Activated CD8-positive, alpha-beta T cell treated with anti-CD3 and anti-CD28 coated beads, Interleukin-2, amount 10 ng/mL, durations not matched to agents 7 days and 5 days (primary cell): ENCODE results near the gene HSD17B4. TPM values are rescaled to one million over a fixed set of nuclear protein-coding genes. Genes with fewer than 3 reads are reported as not detected.
"Not testable (repeated sequence)": the region's sequence is repeated elsewhere in the genome, so short reads cannot be mapped to it uniquely, and the experiment has no call there.

Experiments used
- ATAC-seq: fragments of 150-1000 bp; cut with Tn5 transposase; one replicate; pipeline ENCODE4 v1.10.0; 2021; ENCODE audit warnings: moderate library complexity
- CTCF ChIA-PET: fragments of 350-600 bp; sonication (Branson Sonifier 250); formaldehyde crosslinking; loops from one replicate; lab custom pipeline; 2021; ENCODE audit warnings: antibody characterized with exemption; lab: Charles Lee
- POLR2A ChIA-PET: fragments of 350-600 bp; sonication (Branson Sonifier 250); formaldehyde crosslinking; loops from one replicate; lab custom pipeline; 2021; ENCODE audit warnings: antibody characterized with exemption; lab: Charles Lee
- DNase-seq: peaks from one replicate; pipeline ENCODE4 v3.0.0-alpha.2; 2020
- H3K27ac Mint-ChIP-seq: one replicate; pipeline ENCODE4 v1.8.0; 2021; ENCODE audit warnings: mild to moderate bottlenecking, mixed read lengths
- H3K27me3 Mint-ChIP-seq: one replicate; pipeline ENCODE4 v1.8.0; 2021; ENCODE audit warnings: low read depth, mixed read lengths
- H3K36me3 Mint-ChIP-seq: one replicate; pipeline ENCODE4 v1.8.0; 2021; ENCODE audit warnings: low read depth, mixed read lengths
- H3K4me1 Mint-ChIP-seq: one replicate; pipeline ENCODE4 v1.8.0; 2021; ENCODE audit warnings: low read depth, mixed read lengths
- H3K4me3 Mint-ChIP-seq: one replicate; pipeline ENCODE4 v1.8.0; 2021; ENCODE audit warnings: mild to moderate bottlenecking, mixed read lengths
- H3K9me3 Mint-ChIP-seq: one replicate; pipeline ENCODE4 v1.8.0; 2022; ENCODE audit warnings: mixed read lengths; ENCODE audit not compliant: insufficient read depth
- total RNA-seq, 2 experiments: library from RNA; stranded (reverse); gene quantifications; one replicate each; pipeline ENCODE4 v1.2.3, GENCODE V29; 2021

The HSD17B4 gene
- total RNA-seq, 2 experiments from 2014 or later = 68.9 to 78.9 TPM

DNA sequence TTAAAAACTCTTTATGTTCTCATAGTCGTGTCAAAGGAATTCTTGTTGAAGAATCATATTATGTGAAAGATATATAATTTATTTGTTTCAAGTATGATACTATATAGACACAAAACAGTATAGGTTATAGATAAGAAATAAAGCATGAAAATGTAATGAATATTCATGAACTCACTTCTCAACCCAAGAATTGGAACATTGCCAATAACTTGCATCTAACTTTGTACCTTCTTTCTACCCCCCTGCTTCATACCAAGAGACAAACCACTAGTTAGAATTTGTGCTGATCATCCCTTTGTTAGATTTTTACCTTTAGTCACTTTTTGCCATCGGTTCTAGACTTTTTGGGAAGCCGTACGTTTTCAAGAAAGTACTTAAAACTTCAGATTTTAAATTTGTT, 32.6 kb downstream of the HSD17B4 start:
- Mint-ChIP-seq H3K27me3 (no peaks in the 10 kb centered on the region), H3K9me3 (no peaks in the 10 kb centered on the region), H3K36me3 (peaks cover 9% of the 10 kb centered on the region), H3K4me1 (no peaks in the 10 kb centered on the region), H3K27ac (no peak overlapping the region), H3K4me3 (no peak overlapping the region)
- ATAC-seq (no peak), DNase-seq (no peak)
- ChIA-PET CTCF (no interaction called here), POLR2A (no interaction called here)

DNA sequence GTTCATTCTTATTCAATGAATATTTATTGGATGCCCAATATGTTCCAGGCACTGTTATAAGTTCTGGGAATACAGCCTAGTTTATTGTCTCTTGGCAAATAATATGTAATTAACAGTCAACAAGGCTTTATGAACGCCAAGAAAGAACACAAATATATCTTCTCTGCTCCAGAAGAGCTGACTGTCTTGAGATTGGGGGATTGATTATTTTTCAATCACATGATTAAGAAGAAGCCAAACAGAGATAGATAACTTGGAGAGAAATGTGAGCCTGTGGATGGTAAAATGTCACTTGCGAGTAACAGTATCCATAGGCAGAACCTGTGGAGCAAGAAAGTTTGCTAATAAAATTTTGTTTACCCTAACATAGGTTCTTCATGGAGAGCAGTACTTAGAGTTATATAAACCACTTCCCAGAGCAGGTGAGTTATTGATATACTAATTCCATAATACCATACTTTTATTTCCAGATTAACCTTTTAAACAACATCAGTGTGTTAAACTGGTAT, 49.4 kb downstream of the HSD17B4 start:
- DNase-seq (no peak), ATAC-seq (no peak)
- H3K4me1 Mint-ChIP-seq = no peaks in the 10 kb centered on the region
- peaks cover 33% of the 10 kb centered on the region for H3K36me3 Mint-ChIP-seq
- POLR2A ChIA-PET = no interaction called here
- CTCF ChIA-PET = no interaction called here
- peaks cover 21% of the 10 kb centered on the region for H3K9me3 Mint-ChIP-seq
- H3K27me3 Mint-ChIP-seq = no peaks in the 10 kb centered on the region
- H3K4me3 Mint-ChIP-seq = no peak overlapping the region
- H3K27ac Mint-ChIP-seq = no peak overlapping the region

DNA sequence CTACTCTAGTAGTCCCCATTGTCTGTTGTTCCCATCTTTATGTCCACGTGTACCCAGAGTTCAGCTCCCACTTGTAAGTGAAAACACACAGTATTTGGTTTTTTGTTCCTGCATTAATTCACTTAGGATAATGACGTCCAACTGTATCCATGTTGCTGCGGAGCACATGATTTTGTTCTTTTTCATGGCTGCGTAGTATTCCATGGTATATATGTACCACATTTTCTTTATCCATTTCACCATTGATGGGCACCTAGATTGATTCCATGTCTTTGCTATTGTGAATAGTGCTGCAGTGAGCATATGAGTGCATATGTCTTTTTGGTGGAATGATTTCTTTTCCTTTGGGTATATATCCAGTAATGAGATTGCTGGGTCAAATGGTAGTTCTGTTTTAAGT, 51.6 kb downstream of the HSD17B4 start:
- peaks cover 21% of the 10 kb centered on the region for H3K9me3 Mint-ChIP-seq
- H3K27me3 Mint-ChIP-seq, ATAC-seq, H3K27ac Mint-ChIP-seq, POLR2A ChIA-PET, H3K4me1 Mint-ChIP-seq, CTCF ChIA-PET, H3K4me3 Mint-ChIP-seq, DNase-seq: not testable (repeated sequence)
- H3K36me3 Mint-ChIP-seq = peaks cover 35% of the 10 kb centered on the region

DNA sequence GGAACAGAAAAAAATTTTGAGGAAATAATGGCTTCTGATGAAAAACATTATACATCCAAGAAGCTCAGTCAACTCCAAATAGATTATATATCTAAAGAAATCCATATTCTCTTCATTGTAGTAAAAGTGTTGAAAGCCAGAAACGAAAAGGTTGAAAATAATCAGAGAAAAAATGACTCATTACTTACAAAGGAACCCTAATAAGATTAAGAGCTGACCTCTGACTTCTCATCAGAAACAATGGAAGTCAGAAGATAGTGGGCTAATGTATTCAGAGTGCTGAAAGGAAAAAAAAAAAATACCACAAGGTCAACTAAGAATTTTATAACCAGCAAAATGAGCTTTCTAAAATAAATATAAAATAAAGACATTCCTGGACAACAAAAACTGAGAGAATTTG, 60.0 kb downstream of the HSD17B4 start:
- no peaks in the 10 kb centered on the region for H3K27me3 Mint-ChIP-seq
- H3K4me3 Mint-ChIP-seq = no peak overlapping the region
- no peak overlapping the region for H3K27ac Mint-ChIP-seq
- H3K4me1 Mint-ChIP-seq = no peaks in the 10 kb centered on the region
- ATAC-seq (no peak), DNase-seq (no peak)
- H3K9me3 Mint-ChIP-seq = no peaks in the 10 kb centered on the region
- ChIA-PET CTCF (no interaction called here), POLR2A (no interaction called here)
- H3K36me3 Mint-ChIP-seq = peaks cover 26% of the 10 kb centered on the region

DNA sequence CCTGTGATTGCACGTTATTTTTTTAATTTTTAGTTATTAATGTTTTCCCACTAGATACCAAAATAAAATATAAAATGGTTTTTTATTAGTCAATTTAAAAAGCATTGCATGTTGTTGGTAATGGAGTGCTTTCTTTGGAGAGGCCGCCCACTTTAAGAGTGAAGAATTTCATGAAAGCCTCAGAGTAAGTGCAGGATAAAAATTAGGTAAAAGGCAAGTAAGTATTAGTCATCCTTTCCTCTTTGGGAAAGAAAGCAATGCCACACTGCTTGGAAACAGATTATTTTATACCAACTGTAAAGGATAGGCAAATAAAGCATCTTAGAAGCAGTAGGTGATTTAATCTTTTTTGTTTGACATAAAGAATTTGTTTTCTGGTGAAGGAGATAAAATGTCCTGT, 62.9 kb downstream of the HSD17B4 start:
- DNase-seq (no peak), ATAC-seq (no peak)
- no peaks in the 10 kb centered on the region for H3K27me3 Mint-ChIP-seq
- CTCF ChIA-PET = no interaction called here
- H3K36me3 Mint-ChIP-seq = peaks cover 20% of the 10 kb centered on the region
- no peak overlapping the region for H3K4me3 Mint-ChIP-seq
- H3K9me3 Mint-ChIP-seq = no peaks in the 10 kb centered on the region
- no peak overlapping the region for H3K27ac Mint-ChIP-seq
- POLR2A ChIA-PET = no interaction called here
- no peaks in the 10 kb centered on the region for H3K4me1 Mint-ChIP-seq

DNA sequence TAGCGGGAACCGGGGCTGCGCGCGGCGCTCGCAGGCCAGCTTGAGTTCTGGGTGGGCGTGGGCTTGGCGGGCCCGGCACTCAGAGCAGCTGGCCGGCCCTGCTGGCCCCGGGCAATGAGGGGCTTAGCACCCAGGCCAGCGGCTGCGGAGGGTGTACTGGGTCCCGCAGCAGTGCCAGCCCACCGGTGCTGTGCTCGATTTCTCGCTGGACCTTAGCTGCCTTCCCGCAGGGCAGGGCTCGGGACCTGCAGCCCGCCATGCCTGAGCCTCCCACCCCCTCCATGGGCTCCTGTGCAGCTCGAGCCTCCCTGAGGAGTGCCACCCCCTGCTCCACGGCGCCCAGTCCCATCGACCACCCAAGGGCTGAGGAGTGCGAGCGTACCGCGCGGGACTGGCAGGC, 64.8 kb downstream of the HSD17B4 start:
- H3K36me3 Mint-ChIP-seq, POLR2A ChIA-PET, CTCF ChIA-PET, H3K4me3 Mint-ChIP-seq, H3K9me3 Mint-ChIP-seq, H3K27me3 Mint-ChIP-seq, H3K27ac Mint-ChIP-seq, H3K4me1 Mint-ChIP-seq, DNase-seq, ATAC-seq: not testable (repeated sequence)

DNA sequence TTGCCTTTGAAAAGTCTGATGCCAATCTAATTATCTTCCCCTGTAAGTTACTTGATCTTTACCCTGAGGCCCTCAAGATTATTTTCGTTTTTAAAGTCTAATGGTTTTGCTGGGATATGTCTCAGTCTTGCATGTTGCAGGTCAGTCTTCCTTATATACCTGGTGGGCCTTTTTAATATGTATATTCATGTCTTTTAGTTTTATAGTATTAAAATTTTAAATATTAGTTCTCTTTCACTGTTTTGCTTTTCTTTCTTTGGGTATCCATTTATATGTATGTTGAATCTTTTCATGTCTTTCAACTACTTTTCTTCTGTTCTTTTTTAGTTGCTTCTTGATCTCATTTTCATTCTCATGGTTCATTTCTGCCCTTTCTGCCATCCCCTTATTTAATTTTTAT, 68.9 kb downstream of the HSD17B4 start:
- Mint-ChIP-seq H3K27ac (no peak overlapping the region), H3K36me3 (peaks cover 7% of the 10 kb centered on the region), H3K4me3 (no peak overlapping the region), H3K9me3 (no peaks in the 10 kb centered on the region), H3K4me1 (no peaks in the 10 kb centered on the region), H3K27me3 (no peaks in the 10 kb centered on the region)
- POLR2A ChIA-PET = no interaction called here
- CTCF ChIA-PET = no interaction called here
- ATAC-seq = no peak
- no peak for DNase-seq

DNA sequence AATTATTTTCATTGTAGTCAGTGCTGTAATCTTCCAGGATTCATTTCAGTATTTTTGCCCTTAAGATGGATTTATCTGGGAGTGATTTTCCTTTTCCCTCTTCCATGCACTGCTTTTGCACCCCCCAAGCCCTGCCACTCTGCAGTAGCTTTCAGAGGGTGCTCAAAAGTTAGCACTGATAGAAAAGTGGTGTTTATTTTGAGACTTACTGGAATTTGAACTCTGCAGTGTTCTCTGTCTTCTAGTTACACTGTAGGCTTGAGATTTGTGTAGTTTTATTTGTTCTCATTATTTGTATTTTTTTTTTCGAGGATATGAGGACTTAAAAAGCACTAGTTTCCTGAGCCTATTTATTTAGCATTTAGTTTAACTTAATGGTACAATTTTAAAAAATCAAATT, 70.5 kb downstream of the HSD17B4 start:
- CTCF ChIA-PET = no interaction called here
- H3K9me3 Mint-ChIP-seq = no peaks in the 10 kb centered on the region
- no peaks in the 10 kb centered on the region for H3K4me1 Mint-ChIP-seq
- POLR2A ChIA-PET = no interaction called here
- no peak for ATAC-seq
- H3K4me3 Mint-ChIP-seq = no peak overlapping the region
- H3K36me3 Mint-ChIP-seq = peaks cover 5% of the 10 kb centered on the region
- no peaks in the 10 kb centered on the region for H3K27me3 Mint-ChIP-seq
- DNase-seq = no peak
- no peak overlapping the region for H3K27ac Mint-ChIP-seq

DNA sequence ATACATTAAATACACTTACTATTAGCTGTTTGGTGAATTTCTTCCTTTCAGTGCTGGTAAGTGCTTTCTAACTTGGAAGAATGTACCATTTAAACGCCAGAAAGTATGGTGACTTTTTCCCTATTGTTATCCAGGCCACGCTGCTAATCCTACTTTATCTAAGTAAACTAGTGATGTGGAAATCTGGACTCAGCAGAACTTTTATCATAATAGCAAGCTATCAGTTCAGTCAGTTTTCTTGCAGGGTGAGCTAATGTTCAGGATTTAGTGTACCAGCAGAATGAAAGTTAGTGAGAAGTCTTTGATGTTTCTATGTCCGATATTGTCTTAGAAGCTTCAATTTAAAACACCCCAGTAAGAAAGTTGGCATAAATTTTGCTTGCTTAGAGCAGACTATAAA, 72.2 kb downstream of the HSD17B4 start:
- ChIA-PET CTCF (interaction anchor here (1.0 kb wide), 1 partner anchor 54 kb away, joined by 3 read pairs; no protein-coding TSS in a partner anchor), POLR2A (no interaction called here)
- Mint-ChIP-seq H3K27ac (no peak overlapping the region), H3K27me3 (no peaks in the 10 kb centered on the region), H3K4me1 (no peaks in the 10 kb centered on the region), H3K4me3 (no peak overlapping the region), H3K36me3 (peaks cover 9% of the 10 kb centered on the region), H3K9me3 (no peaks in the 10 kb centered on the region)
- DNase-seq = no peak
- ATAC-seq = no peak

DNA sequence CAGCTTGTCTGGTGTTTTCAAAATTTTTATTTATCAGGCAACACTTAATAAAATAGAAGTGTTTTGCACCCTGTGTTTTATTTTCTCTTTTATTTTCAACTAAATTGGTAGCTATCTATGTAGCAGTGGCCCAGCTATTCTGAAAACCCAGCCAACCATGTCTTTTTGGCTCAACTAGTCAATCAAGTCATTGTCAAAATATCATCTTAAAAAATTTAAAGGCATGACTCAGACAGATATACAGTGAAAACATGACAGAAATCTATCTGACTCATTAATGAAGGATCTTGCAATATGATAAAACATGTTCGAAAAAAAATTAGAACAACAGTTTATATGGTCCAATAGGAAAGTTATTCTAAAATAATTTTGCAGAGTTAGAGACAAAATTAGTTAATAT, 75.1 kb downstream of the HSD17B4 start:
- DNase-seq (no peak), ATAC-seq (no peak)
- H3K36me3 Mint-ChIP-seq = peaks cover 14% of the 10 kb centered on the region
- H3K9me3 Mint-ChIP-seq = no peaks in the 10 kb centered on the region
- no peaks in the 10 kb centered on the region for H3K27me3 Mint-ChIP-seq
- ChIA-PET CTCF (no interaction called here), POLR2A (no interaction called here)
- H3K27ac Mint-ChIP-seq = no peak overlapping the region
- no peaks in the 10 kb centered on the region for H3K4me1 Mint-ChIP-seq
- no peak overlapping the region for H3K4me3 Mint-ChIP-seq

DNA sequence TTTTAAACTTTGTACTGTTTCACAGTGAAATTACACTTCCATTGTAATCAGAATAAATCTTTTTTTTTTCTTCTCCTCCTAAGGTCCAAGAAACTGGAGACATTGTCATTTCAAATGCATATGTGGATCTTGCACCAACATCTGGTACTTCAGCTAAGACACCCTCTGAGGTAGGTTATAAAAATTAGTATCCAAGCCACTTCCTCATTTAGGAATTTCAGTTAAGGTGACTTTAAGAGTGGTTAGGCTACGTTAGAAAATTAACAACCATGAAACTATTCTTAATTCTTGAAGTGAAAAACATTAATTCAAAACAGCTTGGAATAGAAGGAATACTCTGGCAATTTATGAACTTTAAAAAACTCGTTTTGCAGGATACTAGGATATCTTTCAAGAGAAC, 77.5 kb downstream of the HSD17B4 start:
- no peak for ATAC-seq
- Mint-ChIP-seq H3K27ac (no peak overlapping the region), H3K4me1 (no peaks in the 10 kb centered on the region), H3K9me3 (no peaks in the 10 kb centered on the region), H3K36me3 (peaks cover 14% of the 10 kb centered on the region), H3K4me3 (no peak overlapping the region), H3K27me3 (no peaks in the 10 kb centered on the region)
- CTCF ChIA-PET = no interaction called here
- DNase-seq = no peak
- POLR2A ChIA-PET = no interaction called here

DNA sequence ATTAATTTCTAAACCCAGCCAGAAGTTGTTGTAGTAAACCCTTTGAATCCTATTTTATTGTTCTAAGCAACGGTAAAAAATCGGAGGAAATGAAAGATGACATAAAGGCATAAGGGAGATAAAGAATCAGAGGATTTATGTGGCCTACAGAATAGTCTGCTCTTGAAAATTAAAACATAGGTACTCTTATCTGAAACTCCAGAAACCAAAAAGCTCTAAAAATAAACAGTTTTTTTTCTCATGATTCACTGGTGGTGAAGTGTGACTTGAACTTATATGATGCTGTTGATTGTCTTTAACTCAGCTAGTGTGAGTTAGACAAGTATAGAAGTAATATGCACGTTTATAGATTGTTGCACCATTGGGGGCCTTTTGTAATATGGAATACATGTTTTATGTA, 80.3 kb downstream of the HSD17B4 start:
- CTCF ChIA-PET = no interaction called here
- Mint-ChIP-seq H3K27ac (no peak overlapping the region), H3K4me3 (no peak overlapping the region), H3K9me3 (no peaks in the 10 kb centered on the region), H3K27me3 (no peaks in the 10 kb centered on the region), H3K36me3 (peaks cover 14% of the 10 kb centered on the region), H3K4me1 (no peaks in the 10 kb centered on the region)
- no peak for ATAC-seq
- no peak for DNase-seq
- POLR2A ChIA-PET = no interaction called here

DNA sequence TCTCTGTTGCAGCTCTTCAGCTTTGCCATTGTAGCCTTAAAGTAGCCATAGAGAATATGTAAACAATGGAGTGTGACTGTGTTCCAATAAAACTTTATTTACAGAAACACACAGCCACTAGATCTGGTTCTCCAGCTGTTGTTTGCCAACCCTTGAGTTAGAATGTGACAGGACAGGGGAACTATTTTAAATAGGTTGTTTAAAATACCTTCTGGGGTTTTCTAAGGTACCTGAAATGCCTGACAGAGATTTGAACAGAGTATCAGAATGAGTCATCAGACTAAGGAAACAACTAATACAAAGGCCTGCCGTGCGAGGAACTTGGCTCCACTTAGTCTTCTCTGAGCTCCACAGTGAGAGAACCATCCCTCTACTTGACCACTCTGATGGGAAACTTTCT, 85.4 kb downstream of the HSD17B4 start:
- ATAC-seq (no peak), DNase-seq (no peak)
- H3K36me3 Mint-ChIP-seq = peaks cover 13% of the 10 kb centered on the region
- no peaks in the 10 kb centered on the region for H3K9me3 Mint-ChIP-seq
- no peak overlapping the region for H3K27ac Mint-ChIP-seq
- no peak overlapping the region for H3K4me3 Mint-ChIP-seq
- POLR2A ChIA-PET = interaction anchor here (0.6 kb wide), 1 partner anchor 227 kb away, joined by 3 read pairs; no protein-coding TSS in a partner anchor
- H3K27me3 Mint-ChIP-seq = no peaks in the 10 kb centered on the region
- H3K4me1 Mint-ChIP-seq = no peaks in the 10 kb centered on the region
- CTCF ChIA-PET = interaction anchor here (1.0 kb wide), 1 partner anchor 8 kb away, joined by 3 read pairs; no protein-coding TSS in a partner anchor
